Panc1 (cell line): Measurements from ENCODE around the gene SLC30A4. TPM values are rescaled to one million over a fixed set of nuclear protein-coding genes. Genes with fewer than 3 reads are reported as not detected.

Experiments
- ATAC-seq: fragments of 200-7000 bp; cut with Tn5 transposase; 2 replicates; pipeline ENCODE4 v1.9.1; 2020; ENCODE audit warnings: mild to moderate bottlenecking, moderate library complexity
- BruUV-seq: library from RNA; stranded (reverse); fragments of 400-500 nt; replicated peaks from 2 replicates; lab custom pipeline; 2021; lab: Mats Ljungman, UMichigan
- CTCF ChIA-PET: fragments of 300-600 bp; sonication (Branson Sonifier 250); formaldehyde crosslinking; loops from one replicate; lab custom pipeline; 2022; ENCODE audit warnings: antibody characterized with exemption; lab: Charles Lee
- POLR2A ChIA-PET: fragments of 300-600 bp; sonication (Branson Sonifier 250); formaldehyde crosslinking; loops from one replicate; lab custom pipeline; 2022; ENCODE audit warnings: antibody characterized with exemption; lab: Charles Lee
- DNase-seq: peaks from one replicate; pipeline ENCODE4 v3.0.0-alpha.2; 2010; ENCODE audit warnings: low read depth, low spot score
- H3K27ac ChIP-seq: 2 replicates; pipeline ENCODE4 v1.5.1; 2011; ENCODE audit warnings: mild to moderate bottlenecking, low read length, inconsistent platforms
- H3K27me3 ChIP-seq: fragments of 200-500 bp; sonication (Bioruptor generic); 2 replicates; pipeline ENCODE4 v1.6.0; 2014; ENCODE audit warnings: low read length, inconsistent platforms; ENCODE audit not compliant: control insufficient read depth, insufficient read depth
- H3K36me3 ChIP-seq: fragments of 200-500 bp; sonication (Bioruptor generic); 2 replicates; pipeline ENCODE4 v1.5.1; 2014; ENCODE audit warnings: inconsistent platforms, mild to moderate bottlenecking, low read length, moderate library complexity; ENCODE audit not compliant: control insufficient read depth, insufficient read depth
- H3K4me1 ChIP-seq: 2 replicates; pipeline ENCODE4 v1.5.1; 2011; ENCODE audit warnings: inconsistent platforms, mild to moderate bottlenecking, low read length, moderate library complexity; ENCODE audit not compliant: control insufficient read depth, insufficient read depth
- H3K4me3 ChIP-seq, 2 experiments: 2 replicates each; pipeline ENCODE4 v1.5.1; 2011 to 2012; ENCODE audit warnings: low read depth in 2 of 2, low read length in 2 of 2, mild to moderate bottlenecking in 2 of 2, inconsistent platforms in 1 of 2, moderate library complexity in 1 of 2
- H3K9me3 ChIP-seq: fragments of 200-500 bp; sonication (Bioruptor generic); 2 replicates; pipeline ENCODE4 v1.5.1; 2014; ENCODE audit warnings: low read depth, mild to moderate bottlenecking, inconsistent platforms, low read length, moderate library complexity; ENCODE audit not compliant: control insufficient read depth, insufficient read depth
- CTCF ChIP-seq: fragments of 450-650 bp; IDR thresholded peaks from 2 replicates; pipeline ENCODE4 v1.5.1; 2017; ENCODE audit warnings: mild to moderate bottlenecking
- POLR2AphosphoS5 ChIP-seq: IDR thresholded peaks from 2 replicates; pipeline ENCODE4 v1.6.1; 2012; ENCODE audit warnings: mild to moderate bottlenecking, low read depth, low read length, moderate library complexity
- REST ChIP-seq, 2 experiments: IDR thresholded peaks; 2 replicates each; pipeline ENCODE4 v1.6.1; 2011 to 2012; ENCODE audit warnings: low read depth in 2 of 2, control low read depth in 1 of 2, low read length in 1 of 2, mild to moderate bottlenecking in 1 of 2, moderate library complexity in 1 of 2; ENCODE audit not compliant: insufficient read depth in 1 of 2
- SIN3A ChIP-seq: IDR thresholded peaks from 2 replicates; pipeline ENCODE4 v1.6.1; 2012; ENCODE audit warnings: low read depth, mild to moderate bottlenecking, low read length, moderate library complexity, borderline replicate concordance; ENCODE audit not compliant: insufficient read depth
- TCF7L2 ChIP-seq: IDR thresholded peaks from 2 replicates; pipeline ENCODE4 v1.6.1; 2011; ENCODE audit warnings: mild to moderate bottlenecking, low read depth, low read length, inconsistent platforms
- in situ Hi-C: cut with HindIII; loops from 2 replicates; pipeline ENCODE4 v1.10.0; 2016; ENCODE audit warnings: low sequenced_read_pairs, low pct_unique_long_range_greater_than_20kb
- intact Hi-C: fragments of 100-400 bp; cut with micrococcal nuclease; formaldehyde crosslinking; loops from one replicate; pipeline ENCODE4 v1.10.0; 2022; ENCODE audit not compliant: unreplicated experiment
- total RNA-seq: library from RNA; stranded (reverse); gene quantifications from one replicate; pipeline ENCODE4 v1.2.1, GENCODE V29; 2021; ENCODE audit not compliant: unreplicated experiment

SLC30A4 gene
- total RNA-seq, 1 experiment from 2014 or later: 9.3 TPM

- Histone ChIP-seq H3K9me3 (no peaks in the 10 kb centered on the region), H3K27ac (no peak overlapping the region), H3K27me3 (no peaks in the 10 kb centered on the region), H3K4me1 (no peaks in the 10 kb centered on the region), H3K36me3 (no peaks in the 10 kb centered on the region), H3K4me3 (no peak overlapping the region)
- ChIA-PET POLR2A (no interaction called here), CTCF (no interaction called here)
- no peak for ATAC-seq
- no peak for TF ChIP-seq REST (IDR thresholded peaks at IDR 0.05; ENCODE audit: insufficient read depth in 1 of 2, low read depth in 2 of 2, low read length in 1 of 2)
- TF ChIP-seq SIN3A: no peak
- no peak for TF ChIP-seq CTCF
- TF ChIP-seq POLR2AphosphoS5: no peak
- no peak for TF ChIP-seq TCF7L2
- in situ Hi-C loops (no loop called here), intact Hi-C loops (no loop called here)
- no peak for DNase-seq
- no TSS peak for BruUV-seq
These were observed 14.4 kb upstream of the SLC30A4 start for GRCh38 chr15:45536934-45537333.

DNA sequence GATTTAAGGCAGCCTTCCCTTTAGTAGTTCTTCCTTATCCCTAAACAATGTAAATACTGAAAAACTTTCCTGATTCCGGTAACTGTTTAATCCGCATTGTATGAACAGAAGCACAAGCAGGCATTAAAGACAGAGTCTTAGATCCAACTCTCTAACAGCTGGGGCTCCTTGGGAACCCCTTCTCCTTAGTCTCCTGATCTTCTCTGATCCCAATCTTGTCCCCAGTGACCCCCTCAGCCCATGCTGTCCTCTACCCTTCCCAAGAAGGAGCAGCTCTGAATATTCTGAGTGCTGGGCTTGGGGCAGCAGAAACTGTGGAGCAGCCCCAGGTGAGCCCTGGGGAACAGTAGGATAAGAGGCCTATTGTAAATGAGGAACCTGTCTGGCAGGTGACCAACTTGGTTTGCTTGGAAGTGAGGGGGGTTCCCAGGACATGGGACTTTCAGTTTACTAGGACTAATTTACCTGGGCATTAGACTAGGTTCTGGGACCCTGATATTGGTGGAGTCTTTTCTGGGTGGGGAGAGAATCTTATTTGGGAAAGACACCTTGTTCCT is 13.0 kb upstream of the SLC30A4 start:
- in situ Hi-C loops: no loop called here
- no peak for ATAC-seq
- BruUV-seq: no TSS peak

More for the DNA sequence above, 13.0 kb upstream of the SLC30A4 start:
- Histone ChIP-seq H3K36me3 (no peaks in the 10 kb centered on the region), H3K27me3 (no peaks in the 10 kb centered on the region), H3K4me1 (no peaks in the 10 kb centered on the region), H3K27ac (no peak overlapping the region), H3K4me3 (no peak overlapping the region), H3K9me3 (no peaks in the 10 kb centered on the region)
- no peak for TF ChIP-seq POLR2AphosphoS5
- TF ChIP-seq CTCF: no peak
- no peak for TF ChIP-seq TCF7L2
- no peak for TF ChIP-seq SIN3A
- no peak for TF ChIP-seq REST (IDR thresholded peaks at IDR 0.05; ENCODE audit: insufficient read depth in 1 of 2, low read depth in 2 of 2, low read length in 1 of 2)
- intact Hi-C loops: no loop called here
- ChIA-PET CTCF (no interaction called here), POLR2A (no interaction called here)
- DNase-seq: no peak
